Ishikawa (cell line): Measurements from ENCODE around the gene FAM222B.

Source experiments
- CEBPB ChIP-seq: IDR thresholded peaks from 2 replicates; pipeline ENCODE4 v1.6.1; 2012
- CREB1 ChIP-seq: IDR thresholded peaks from 2 replicates; pipeline ENCODE4 v1.6.1; 2012; ENCODE audit warnings: low read depth
- EGR1 ChIP-seq: IDR thresholded peaks from 2 replicates; pipeline ENCODE4 v1.6.1; 2012
- EP300 ChIP-seq: IDR thresholded peaks from 2 replicates; pipeline ENCODE4 v1.6.1; 2012; ENCODE audit warnings: borderline replicate concordance
- FOXM1 ChIP-seq: IDR thresholded peaks from 2 replicates; pipeline ENCODE4 v1.6.1; 2012; ENCODE audit warnings: low read depth, borderline replicate concordance
- MAX ChIP-seq: IDR thresholded peaks from 2 replicates; pipeline ENCODE4 v1.6.1; 2012
- NFIC ChIP-seq: IDR thresholded peaks from 2 replicates; pipeline ENCODE4 v1.6.1; 2012
- RAD21 ChIP-seq: IDR thresholded peaks from 2 replicates; pipeline ENCODE4 v1.6.1; 2012; ENCODE audit warnings: low read depth
- REST ChIP-seq: IDR thresholded peaks from 2 replicates; pipeline ENCODE4 v1.6.1; 2012; ENCODE audit warnings: low read depth, mild to moderate bottlenecking
- TAF1 ChIP-seq: IDR thresholded peaks from 2 replicates; pipeline ENCODE4 v1.6.1; 2012; ENCODE audit warnings: low read depth, mild to moderate bottlenecking
- TCF12 ChIP-seq: IDR thresholded peaks from 2 replicates; pipeline ENCODE4 v1.6.1; 2012; ENCODE audit warnings: low read depth
- TEAD4 ChIP-seq: IDR thresholded peaks from 2 replicates; pipeline ENCODE4 v1.6.1; 2012
- USF1 ChIP-seq: IDR thresholded peaks from 2 replicates; pipeline ENCODE4 v1.6.1; 2012
- YY1 ChIP-seq: IDR thresholded peaks from 2 replicates; pipeline ENCODE4 v1.6.1; 2012; ENCODE audit warnings: low read depth
- ZBTB7A ChIP-seq: IDR thresholded peaks from 2 replicates; pipeline ENCODE4 v1.6.1; 2012; ENCODE audit warnings: low read depth

The FAM222B gene

GRCh38 chr17:28812091-28812747, 30.4 kb downstream of the FAM222B start:
- TF ChIP-seq NFIC (no peak), TEAD4 (peak; percentile 7; the same call in 1 of the 2 replicates), REST (no peak), TCF12 (peak; percentile 38; the same call in 1 of the 2 replicates), TAF1 (peak; percentile 67; the same call in 1 of the 2 replicates), ZBTB7A (0 out of 2 replicates have a peak, but pooled peaks have one; percentile 28), MAX (peak; percentile 43)

GRCh38 chr17:28811651-28812090, 30.9 kb downstream of the FAM222B start:
- TF ChIP-seq TAF1: no peak

GRCh38 chr17:28810437-28810836, 32.2 kb downstream of the FAM222B start:
- TF ChIP-seq NFIC (no peak), EGR1 (no peak), CREB1 (no peak), TEAD4 (no peak), TAF1 (no peak), TCF12 (no peak), USF1 (no peak), RAD21 (no peak), FOXM1 (no peak), REST (no peak), ZBTB7A (no peak), YY1 (no peak), EP300 (no peak)

- TF ChIP-seq TEAD4 (no peak), NFIC (peak; percentile 36; the same call in 1 of the 2 replicates), TAF1 (no peak), FOXM1 (no peak)
These were observed 34.5 kb downstream of the FAM222B start for GRCh38 chr17:28807925-28808634.

- TF ChIP-seq RAD21: no peak
- no peak for TF ChIP-seq NFIC
- no peak for TF ChIP-seq USF1
- TF ChIP-seq MAX: no peak
- no peak for TF ChIP-seq TCF12
- no peak for TF ChIP-seq EP300
- no peak for TF ChIP-seq CEBPB
- no peak for TF ChIP-seq TEAD4
- TF ChIP-seq TAF1: no peak
- no peak for TF ChIP-seq EGR1
- no peak for TF ChIP-seq FOXM1
- no peak for TF ChIP-seq REST
- no peak for TF ChIP-seq ZBTB7A
- no peak for TF ChIP-seq YY1
- no peak for TF ChIP-seq CREB1
These were observed 46.5 kb downstream of the FAM222B start for GRCh38 chr17:28796062-28796461.
